ENCODE results near the gene MAP7D2.

MAP7D2 gene

DNA sequence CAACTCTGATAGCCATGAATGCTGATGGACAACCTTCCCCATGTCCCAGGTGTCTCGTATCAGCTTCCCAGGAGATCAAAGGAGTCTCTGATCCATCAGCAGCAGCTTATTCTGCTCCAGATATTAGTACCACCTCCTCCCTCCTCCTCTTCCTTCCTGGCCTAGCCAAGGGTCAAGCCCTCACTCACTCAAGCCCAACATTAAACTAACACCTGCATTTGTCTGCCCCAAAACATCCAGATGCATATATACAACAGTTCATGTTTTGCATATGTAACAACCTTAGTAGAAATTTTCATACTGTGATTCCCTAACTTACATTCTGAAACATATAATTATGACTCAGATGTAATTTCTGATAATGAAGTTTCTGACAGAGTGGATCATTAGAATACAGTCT lies 155.8 kb downstream of the MAP7D2 start:
- H3K4me1 ChIP-seq (ENCODE audit: control insufficient read depth, insufficient read depth, low read length): no peaks in the 10 kb centered on the region
- peaks cover 4 to 9% of the 10 kb centered on the region in 2 experiments; a peak in 2 of 3 replicates for H3K36me3 ChIP-seq (ENCODE audit: control insufficient read depth in 2 of 2, insufficient read depth in 1 of 2, low read length in 2 of 2)
- CTCF ChIA-PET: no interaction called here
- POLR2A ChIA-PET: no interaction called here
- H3K4me3 ChIP-seq (ENCODE audit: low read depth, low read length): no peak overlapping the region
- H3K27ac ChIP-seq (ENCODE audit: extremely low read depth, low read depth, low read length): no peak overlapping the region
- no peak for TF ChIP-seq ZNF585B (tag by site-specific recombination; IDR thresholded peaks at IDR 0.05)
- no peak for TF ChIP-seq ZNF398 (tag by site-specific recombination; IDR thresholded peaks at IDR 0.05)
- no peaks in the 10 kb centered on the region for H3K9me3 ChIP-seq (ENCODE audit: control insufficient read depth, insufficient read depth, low read depth, low read length)

DNA sequence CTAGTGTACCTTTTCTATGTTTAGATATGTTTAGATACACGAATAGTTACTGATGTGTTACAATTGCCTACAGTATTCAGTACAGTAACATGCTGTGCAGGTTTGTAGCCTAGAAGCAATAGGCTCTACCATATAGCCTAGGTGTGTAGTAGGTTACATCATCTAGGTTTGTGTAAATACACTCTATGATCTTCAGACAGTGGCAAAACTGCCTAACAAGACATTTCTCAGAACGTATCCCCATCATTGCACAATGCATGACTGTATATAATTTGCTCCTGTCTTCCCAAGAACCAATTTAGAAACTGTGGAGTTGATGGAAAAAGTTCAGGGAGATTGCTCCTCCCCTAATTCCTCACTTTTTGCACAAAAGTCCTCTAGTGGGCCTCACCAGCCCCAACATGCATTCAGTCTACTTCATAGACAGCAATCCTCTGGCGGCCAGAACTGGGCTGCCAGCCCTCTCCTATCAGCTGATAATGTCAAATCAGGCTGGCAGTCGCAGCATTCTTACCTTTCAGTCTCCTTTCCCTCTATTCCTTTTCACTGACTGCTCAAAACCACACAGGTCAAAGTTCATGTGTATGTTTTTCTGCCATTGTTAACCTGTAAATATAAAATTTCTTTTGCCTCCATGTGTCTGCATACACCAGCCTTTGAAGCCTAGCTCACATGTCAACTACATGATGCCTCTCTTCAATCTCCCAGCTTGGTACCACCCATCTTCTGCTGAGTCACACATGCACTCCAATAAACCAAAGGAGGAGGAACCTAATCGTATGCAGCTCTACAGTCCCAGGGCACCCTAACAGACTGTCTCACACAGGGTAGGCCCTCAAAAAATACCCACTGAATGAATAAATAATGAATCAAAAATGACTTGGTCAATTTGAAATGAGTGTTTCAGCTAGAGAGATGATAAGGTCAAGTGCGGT lies 157.9 kb downstream of the MAP7D2 start:
- POLR2A ChIA-PET: no interaction called here
- CTCF ChIA-PET: interaction anchor here (0.6 kb wide), 1 partner anchor 48 kb away, joined by 3 read pairs; no protein-coding TSS in a partner anchor

GRCh38 chrX:19956923-19957322 lies 159.8 kb downstream of the MAP7D2 start:
- no peak for TF ChIP-seq ZNF341 (tag by site-specific recombination; IDR thresholded peaks at IDR 0.05; ENCODE audit: low read depth)
- TF ChIP-seq ZNF560 (tag by site-specific recombination; IDR thresholded peaks at IDR 0.05; ENCODE audit: borderline replicate concordance): no peak
- TF ChIP-seq BCL11A (tag by site-specific recombination; IDR thresholded peaks at IDR 0.05; ENCODE audit: low read depth): no peak
- TF ChIP-seq ZNF223 (tag by site-specific recombination; IDR thresholded peaks at IDR 0.05): no peak
- TF ChIP-seq ZNF202 (tag by site-specific recombination; IDR thresholded peaks at IDR 0.05; ENCODE audit: borderline replicate concordance): no peak
- TF ChIP-seq ZNF596 (tag by site-specific recombination; IDR thresholded peaks at IDR 0.05): no peak
- TF ChIP-seq ZNF423 (tag by site-specific recombination; IDR thresholded peaks at IDR 0.05): no peak
- no peak for TF ChIP-seq ZNF48 (tag by site-specific recombination; IDR thresholded peaks at IDR 0.05)
- no peak for TF ChIP-seq ZNF623 (tag by site-specific recombination; IDR thresholded peaks at IDR 0.05)
- TF ChIP-seq GLIS2 (tag by site-specific recombination; IDR thresholded peaks at IDR 0.05): no peak
- no peak for TF ChIP-seq ZNF768 (tag by site-specific recombination; IDR thresholded peaks at IDR 0.05)
- TF ChIP-seq ZNF777 (tag by site-specific recombination; IDR thresholded peaks at IDR 0.05; ENCODE audit: borderline replicate concordance): no peak
- no peak for TF ChIP-seq TRIM28 (IDR thresholded peaks at IDR 0.05; ENCODE audit: borderline replicate concordance, low read length)
- no peak for TF ChIP-seq ZNF292 (tag by site-specific recombination; IDR thresholded peaks at IDR 0.05; ENCODE audit: borderline replicate concordance, low read depth)
- no peak for TF ChIP-seq ZNF174 (tag by site-specific recombination; IDR thresholded peaks at IDR 0.05)
- TF ChIP-seq FEZF1 (tag by site-specific recombination; IDR thresholded peaks at IDR 0.05): no peak
- TF ChIP-seq ZIC2 (tag by site-specific recombination; IDR thresholded peaks at IDR 0.05): no peak
- CTCF ChIA-PET: interaction anchor here (0.6 to 1.4 kb wide), 2 partner anchors 30 to 32 kb away, joined by 3 to 5 read pairs; no protein-coding TSS in a partner anchor
- Histone ChIP-seq H3K27ac (ENCODE audit: extremely low read depth, low read depth, low read length) (no peak overlapping the region), H3K36me3 (ENCODE audit: control insufficient read depth in 2 of 2, insufficient read depth in 1 of 2, low read length in 2 of 2) (peaks cover 0 to 8% of the 10 kb centered on the region in 2 experiments; a peak in 1 of 3 replicates), H3K4me1 (ENCODE audit: control insufficient read depth, insufficient read depth, low read length) (no peaks in the 10 kb centered on the region), H3K9me3 (ENCODE audit: control insufficient read depth, insufficient read depth, low read depth, low read length) (no peaks in the 10 kb centered on the region), H3K4me3 (ENCODE audit: low read depth, low read length) (no peak overlapping the region)
- POLR2A ChIA-PET: no interaction called here

More for the DNA sequence above, 157.9 kb downstream of the MAP7D2 start:
- no peak overlapping the region for H3K27ac ChIP-seq (ENCODE audit: extremely low read depth, low read depth, low read length)
- no peak for TF ChIP-seq ZNF48 (tag by site-specific recombination; IDR thresholded peaks at IDR 0.05)
- TF ChIP-seq WT1 (tag by site-specific recombination; IDR thresholded peaks at IDR 0.05): no peak
- no peak for TF ChIP-seq ZNF585B (tag by site-specific recombination; IDR thresholded peaks at IDR 0.05)
- no peak for TF ChIP-seq ZNF707 (tag by site-specific recombination; IDR thresholded peaks at IDR 0.05)
- TF ChIP-seq, protein P1, sequence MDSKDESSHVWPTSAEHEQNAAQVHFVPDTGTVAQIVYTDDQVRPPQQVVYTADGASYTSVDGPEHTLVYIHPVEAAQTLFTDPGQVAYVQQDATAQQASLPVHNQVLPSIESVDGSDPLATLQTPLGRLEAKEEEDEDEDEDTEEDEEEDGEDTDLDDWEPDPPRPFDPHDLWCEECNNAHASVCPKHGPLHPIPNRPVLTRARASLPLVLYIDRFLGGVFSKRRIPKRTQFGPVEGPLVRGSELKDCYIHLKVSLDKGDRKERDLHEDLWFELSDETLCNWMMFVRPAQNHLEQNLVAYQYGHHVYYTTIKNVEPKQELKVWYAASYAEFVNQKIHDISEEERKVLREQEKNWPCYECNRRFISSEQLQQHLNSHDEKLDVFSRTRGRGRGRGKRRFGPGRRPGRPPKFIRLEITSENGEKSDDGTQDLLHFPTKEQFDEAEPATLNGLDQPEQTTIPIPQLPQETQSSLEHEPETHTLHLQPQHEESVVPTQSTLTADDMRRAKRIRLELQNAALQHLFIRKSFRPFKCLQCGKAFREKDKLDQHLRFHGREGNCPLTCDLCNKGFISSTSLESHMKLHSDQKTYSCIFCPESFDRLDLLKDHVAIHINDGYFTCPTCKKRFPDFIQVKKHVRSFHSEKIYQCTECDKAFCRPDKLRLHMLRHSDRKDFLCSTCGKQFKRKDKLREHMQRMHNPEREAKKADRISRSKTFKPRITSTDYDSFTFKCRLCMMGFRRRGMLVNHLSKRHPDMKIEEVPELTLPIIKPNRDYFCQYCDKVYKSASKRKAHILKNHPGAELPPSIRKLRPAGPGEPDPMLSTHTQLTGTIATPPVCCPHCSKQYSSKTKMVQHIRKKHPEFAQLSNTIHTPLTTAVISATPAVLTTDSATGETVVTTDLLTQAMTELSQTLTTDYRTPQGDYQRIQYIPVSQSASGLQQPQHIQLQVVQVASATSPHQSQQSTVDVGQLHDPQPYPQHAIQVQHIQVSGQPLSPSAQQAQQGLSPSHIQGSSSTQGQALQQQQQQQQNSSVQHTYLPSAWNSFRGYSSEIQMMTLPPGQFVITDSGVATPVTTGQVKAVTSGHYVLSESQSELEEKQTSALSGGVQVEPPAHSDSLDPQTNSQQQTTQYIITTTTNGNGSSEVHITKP (tag by site-specific recombination; IDR thresholded peaks at IDR 0.05): 0 out of 2 replicates have a peak, but pooled peaks have one; percentile 14
- no peak for TF ChIP-seq MZF1 (tag by site-specific recombination; IDR thresholded peaks at IDR 0.05; ENCODE audit: borderline replicate concordance)
- no peak for TF ChIP-seq ZNF501 (tag by site-specific recombination; IDR thresholded peaks at IDR 0.05)
- TF ChIP-seq ZNF266 (tag by site-specific recombination; IDR thresholded peaks at IDR 0.05; ENCODE audit: low read depth): no peak
- H3K9me3 ChIP-seq (ENCODE audit: control insufficient read depth, insufficient read depth, low read depth, low read length): no peaks in the 10 kb centered on the region
- no peak overlapping the region for H3K4me3 ChIP-seq (ENCODE audit: low read depth, low read length)
- H3K36me3 ChIP-seq (ENCODE audit: control insufficient read depth in 2 of 2, insufficient read depth in 1 of 2, low read length in 2 of 2): peaks cover 0 to 9% of the 10 kb centered on the region in 2 experiments; a peak in 1 of 3 replicates
- H3K4me1 ChIP-seq (ENCODE audit: control insufficient read depth, insufficient read depth, low read length): no peaks in the 10 kb centered on the region
